HG03565 (cell line): ENCODE results near the gene LTV1.
A peak's percentile ranks its signal among the peaks of the same experiment; 100 is the strongest.
"Not testable (repeated sequence)": the region's sequence is repeated elsewhere in the genome, so short reads cannot be mapped to it uniquely, and the experiment has no call there.

Experiments
- ATAC-seq: cut with Tn5 transposase; IDR thresholded peaks from one replicate; pipeline ENCODE4 v1.9.1; 2021; ENCODE audit warnings: mild to moderate bottlenecking, moderate library complexity; ENCODE audit not compliant: unreplicated experiment

The LTV1 gene, protein sequence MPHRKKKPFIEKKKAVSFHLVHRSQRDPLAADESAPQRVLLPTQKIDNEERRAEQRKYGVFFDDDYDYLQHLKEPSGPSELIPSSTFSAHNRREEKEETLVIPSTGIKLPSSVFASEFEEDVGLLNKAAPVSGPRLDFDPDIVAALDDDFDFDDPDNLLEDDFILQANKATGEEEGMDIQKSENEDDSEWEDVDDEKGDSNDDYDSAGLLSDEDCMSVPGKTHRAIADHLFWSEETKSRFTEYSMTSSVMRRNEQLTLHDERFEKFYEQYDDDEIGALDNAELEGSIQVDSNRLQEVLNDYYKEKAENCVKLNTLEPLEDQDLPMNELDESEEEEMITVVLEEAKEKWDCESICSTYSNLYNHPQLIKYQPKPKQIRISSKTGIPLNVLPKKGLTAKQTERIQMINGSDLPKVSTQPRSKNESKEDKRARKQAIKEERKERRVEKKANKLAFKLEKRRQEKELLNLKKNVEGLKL

GRCh38 chr6:143842902-143843676 lies at the start of gene LTV1:
LTV1 (plus strand) TSS chr6:143843338; CDS start chr6:143843478, 140 bp downstream.
- peak; percentile 99 for ATAC-seq

- not testable (repeated sequence) for ATAC-seq
Observed at GRCh38 chr6:143796551-143796950, 46.6 kb upstream of the LTV1 start.

DNA sequence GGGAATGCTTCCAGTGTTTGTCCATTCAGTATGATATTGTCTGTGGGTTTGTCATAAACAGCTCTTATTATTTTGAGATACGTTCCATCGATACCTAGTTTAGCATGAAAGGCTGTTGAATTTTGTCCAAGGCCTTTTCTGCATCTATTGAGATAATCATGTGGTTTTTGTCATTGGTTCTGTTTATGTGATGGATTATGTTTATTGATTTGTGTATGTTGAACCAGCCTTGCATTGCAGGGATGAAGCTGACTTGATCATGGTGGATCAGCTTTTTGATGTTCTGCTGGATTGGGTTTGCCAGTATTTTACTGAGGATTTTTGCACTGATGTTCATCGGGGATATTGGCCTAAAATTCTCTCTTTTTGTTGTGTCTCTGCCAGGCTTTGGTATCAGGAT lies 44.7 kb upstream of the LTV1 start:
- ATAC-seq = not testable (repeated sequence)

DNA sequence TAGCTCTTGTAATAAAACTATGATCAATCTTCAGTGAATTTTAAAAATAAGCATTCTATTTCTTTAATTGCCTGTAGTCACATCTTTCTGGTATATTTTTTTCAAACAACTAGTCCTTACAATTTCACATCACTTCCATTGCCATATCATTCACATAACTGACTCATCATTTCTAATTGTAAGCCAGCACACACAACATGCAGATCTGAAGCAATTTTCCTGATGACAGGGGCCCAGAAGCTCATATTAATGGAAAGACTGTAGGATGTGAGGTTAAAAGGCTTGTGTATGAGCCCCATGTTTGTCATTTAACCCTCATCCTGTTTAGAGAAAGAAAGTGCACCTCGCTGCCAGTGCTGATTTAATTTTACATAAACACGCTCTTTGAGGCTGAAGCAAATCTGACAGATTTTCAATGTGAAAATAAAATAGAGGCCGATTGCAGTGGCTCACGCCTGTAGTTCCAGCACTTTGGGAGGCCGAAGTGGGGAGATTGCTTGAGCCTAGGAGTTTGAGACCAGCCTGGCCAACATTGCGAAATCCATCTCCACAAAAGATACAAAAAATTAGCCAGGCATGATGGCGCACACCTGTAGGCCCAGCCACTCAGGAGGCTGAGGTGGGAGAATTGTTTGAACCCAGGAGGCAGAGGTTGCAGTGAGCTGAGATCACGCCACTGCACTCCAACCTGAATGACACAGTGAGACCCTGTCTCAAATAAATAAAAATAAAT lies 40.1 kb upstream of the LTV1 start:
- ATAC-seq = no peak

- no peak for ATAC-seq
Observed at GRCh38 chr6:143803769-143804568, 39.2 kb upstream of the LTV1 start.

DNA sequence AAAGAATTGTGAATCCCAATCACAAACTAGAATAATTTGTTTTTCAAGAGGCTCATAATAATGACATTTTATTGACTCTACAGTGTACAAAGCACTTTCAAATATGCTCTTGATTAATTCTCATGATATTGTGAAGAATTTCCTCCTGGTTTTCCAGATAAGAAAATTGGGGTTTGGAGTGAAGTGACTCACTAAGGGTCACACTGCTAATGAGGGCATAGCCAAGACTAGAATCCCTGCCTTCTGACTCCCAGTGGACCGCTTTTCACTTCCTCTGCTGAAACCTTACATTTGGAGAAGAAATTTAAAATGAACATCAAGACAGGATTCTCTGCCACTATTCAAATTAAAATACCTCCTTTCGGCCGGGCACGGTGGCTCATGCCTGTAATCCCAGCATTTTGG lies 38.3 kb upstream of the LTV1 start:
- ATAC-seq = no peak

DNA sequence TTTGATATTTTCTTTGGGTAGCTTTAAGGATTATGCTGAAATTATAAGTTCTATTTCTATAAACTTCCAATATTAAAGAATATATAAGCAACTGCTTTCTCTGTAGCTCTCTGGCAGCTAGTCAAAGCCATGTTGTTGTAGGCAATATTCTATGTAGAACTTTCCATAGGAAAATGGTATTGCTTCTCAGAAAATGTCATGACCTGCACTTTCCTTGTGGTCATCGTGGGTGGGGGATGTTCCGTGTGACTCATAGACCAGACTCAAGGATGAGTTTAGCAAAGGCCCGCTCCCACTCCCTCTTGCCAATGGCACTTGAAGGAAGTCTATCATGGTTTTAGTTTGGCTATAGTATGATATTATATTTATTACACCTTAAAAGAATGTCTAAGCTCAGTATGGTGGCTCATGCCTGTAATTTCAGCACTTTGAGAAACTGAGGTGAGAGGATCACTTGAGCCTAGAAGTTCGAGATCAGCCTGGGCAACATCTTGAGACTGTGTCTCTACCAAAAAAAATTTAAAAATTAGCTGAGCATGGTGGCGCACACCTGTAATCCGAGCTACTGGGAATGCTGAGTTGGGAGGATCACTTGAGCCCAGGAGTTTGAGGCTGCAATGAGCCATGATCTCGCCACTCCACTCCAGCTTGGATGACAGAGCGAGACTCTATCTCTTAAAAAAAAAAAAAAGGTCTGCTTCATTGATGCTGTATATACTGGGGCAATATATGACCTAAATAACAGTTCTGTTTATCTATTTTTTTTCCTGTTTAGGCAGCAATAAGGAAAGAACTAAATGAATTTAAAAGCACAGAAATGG lies 36.6 kb upstream of the LTV1 start:
- ATAC-seq = no peak

DNA sequence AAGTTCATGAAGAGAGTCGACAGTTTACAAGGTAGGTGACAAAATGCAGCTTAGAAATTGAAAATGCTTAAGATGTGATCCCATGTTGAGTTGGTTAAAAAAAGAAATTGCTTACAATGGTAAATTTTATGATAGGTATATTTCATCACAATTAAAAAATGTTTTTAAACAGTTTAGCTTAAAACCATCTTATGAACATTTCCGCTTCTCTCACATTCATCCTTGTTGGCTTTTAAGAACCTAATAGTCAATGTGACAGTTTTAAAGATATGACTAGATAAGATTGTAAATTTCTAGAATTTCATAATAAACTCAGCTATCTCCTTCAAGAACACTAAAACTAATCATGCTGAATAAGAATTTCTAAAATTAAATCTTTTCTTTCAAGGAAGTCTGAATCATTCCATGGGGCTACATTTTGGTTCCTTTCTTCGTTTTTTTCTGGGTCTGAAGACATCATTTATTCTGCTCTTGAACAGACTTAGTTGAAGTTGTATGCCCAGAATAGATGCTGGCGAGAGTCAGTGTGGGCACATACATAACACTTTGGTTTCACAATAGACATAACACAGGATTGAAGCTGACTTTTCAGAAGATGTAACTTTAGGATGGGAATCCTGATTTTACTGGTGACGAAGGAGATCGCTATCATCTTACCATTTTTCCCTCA lies 35.9 kb upstream of the LTV1 start:
- no peak for ATAC-seq

DNA sequence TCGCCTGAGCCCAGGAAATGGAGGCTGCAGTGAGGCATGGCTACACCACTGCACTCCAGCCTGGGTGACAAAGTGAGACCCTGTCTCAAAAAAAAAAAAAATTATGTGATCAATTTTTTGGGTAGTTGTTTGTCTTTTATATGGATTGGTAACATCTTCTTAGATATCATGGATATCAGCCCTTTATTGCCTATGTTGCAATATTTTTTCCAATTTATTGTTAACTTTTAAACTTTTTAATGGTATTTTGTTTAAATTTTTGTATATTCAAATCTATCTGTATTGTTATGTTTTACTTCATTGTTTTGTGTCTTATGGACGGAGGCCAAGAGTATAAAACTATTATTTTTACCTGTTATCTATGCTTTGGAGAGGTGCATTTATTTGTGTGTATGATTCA lies 32.4 kb upstream of the LTV1 start:
- ATAC-seq = no peak

- no peak for ATAC-seq
Observed at GRCh38 chr6:143811501-143812157, 31.5 kb upstream of the LTV1 start.

GRCh38 chr6:143817621-143818020 lies 25.5 kb upstream of the LTV1 start:
- no peak for ATAC-seq

- no peak for ATAC-seq
Observed at GRCh38 chr6:143821359-143821758, 21.8 kb upstream of the LTV1 start.

DNA sequence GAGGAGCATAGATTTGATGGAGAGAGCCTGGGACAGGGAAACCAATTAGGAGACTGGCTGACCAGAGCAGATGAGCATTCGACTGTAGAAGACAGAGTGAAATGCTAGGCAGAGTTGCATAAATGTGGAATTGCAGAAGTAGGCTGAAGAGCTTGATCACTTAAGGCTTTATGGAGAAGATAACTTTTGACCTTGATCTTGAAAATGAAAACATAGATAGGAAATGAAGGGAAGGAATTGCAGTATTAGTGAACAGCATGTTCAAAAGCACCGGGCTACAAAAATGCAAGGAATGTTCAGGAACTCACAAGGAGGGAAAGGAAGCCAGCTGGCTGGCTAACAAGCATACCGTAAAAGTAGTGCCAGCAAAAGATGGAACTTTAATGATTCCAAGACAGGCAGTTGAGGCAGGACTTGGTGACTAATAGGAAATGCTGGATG lies 20.5 kb upstream of the LTV1 start:
- no peak for ATAC-seq

DNA sequence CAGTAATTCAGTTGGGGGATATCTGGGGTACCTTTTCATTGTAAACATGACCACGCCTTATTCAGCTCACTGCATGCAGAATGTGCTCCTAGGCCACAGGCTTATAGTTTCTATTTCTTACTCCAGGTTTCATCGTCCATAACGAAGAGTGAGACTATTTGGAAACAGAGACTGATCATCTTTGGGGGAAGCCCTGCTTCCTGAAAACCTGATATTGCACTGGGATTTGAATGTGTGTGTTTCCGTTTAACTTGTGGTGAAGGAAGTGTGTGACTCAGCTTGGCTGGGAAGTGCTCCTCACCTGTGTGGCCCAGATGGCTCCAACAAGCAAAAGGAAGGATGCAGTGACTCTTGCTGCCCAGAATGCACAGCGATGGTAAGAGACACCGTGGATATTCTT lies 19.6 kb upstream of the LTV1 start:
- ATAC-seq = no peak

GRCh38 chr6:143828572-143828971 lies 14.6 kb upstream of the LTV1 start:
- no peak for ATAC-seq

GRCh38 chr6:143836150-143836549 lies 7.0 kb upstream of the LTV1 start:
- no peak for ATAC-seq

- ATAC-seq = no peak
Observed at GRCh38 chr6:143838395-143838794, 4.7 kb upstream of the LTV1 start.

DNA sequence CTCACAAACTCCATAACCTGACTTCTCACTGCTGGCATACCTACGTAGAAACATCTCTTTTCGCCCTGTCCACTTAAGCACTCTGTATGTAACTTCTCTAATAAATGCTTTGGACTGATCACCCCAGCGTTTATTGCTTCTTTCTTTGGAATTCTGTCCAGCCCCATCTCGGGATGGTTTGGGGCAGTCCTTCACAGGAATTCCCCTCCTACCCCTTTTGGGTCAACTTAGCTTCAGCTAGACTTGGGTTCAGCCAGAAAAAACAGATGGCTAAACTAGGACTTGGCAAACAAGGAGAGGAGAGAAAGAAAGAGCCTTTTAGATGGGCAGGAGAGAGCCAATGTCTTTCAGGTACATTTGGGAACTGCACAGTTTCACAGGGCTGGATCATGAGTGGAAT lies 3.9 kb upstream of the LTV1 start:
- ATAC-seq = no peak
